Activated naive CD8-positive, alpha-beta T cell treated with anti-CD3 and anti-CD28 coated beads for 36 hours (primary cell): ENCODE measurements around the gene IGHMBP2. TPM values are rescaled to one million over a fixed set of nuclear protein-coding genes. Genes with fewer than 3 reads are reported as not detected.
"Not testable (repeated sequence)": the region's sequence is repeated elsewhere in the genome, so short reads cannot be mapped to it uniquely, and the experiment has no call there.

ENCODE experiments used
- DNase-seq: peaks from one replicate; pipeline ENCODE4 v3.0.0; 2021
- H3K27ac Mint-ChIP-seq: one replicate; pipeline ENCODE4 v1.8.0; 2022; ENCODE audit warnings: mild to moderate bottlenecking, moderate library complexity, mixed read lengths
- H3K27me3 Mint-ChIP-seq: one replicate; pipeline ENCODE4 v1.8.0; 2022; ENCODE audit warnings: mild to moderate bottlenecking, mixed read lengths
- H3K36me3 Mint-ChIP-seq: one replicate; pipeline ENCODE4 v1.8.0; 2021; ENCODE audit warnings: mild to moderate bottlenecking, mixed read lengths
- H3K4me1 Mint-ChIP-seq: one replicate; pipeline ENCODE4 v1.8.0; 2021; ENCODE audit warnings: mixed read lengths
- H3K4me3 Mint-ChIP-seq: one replicate; pipeline ENCODE4 v1.8.0; 2022; ENCODE audit warnings: mild to moderate bottlenecking, moderate library complexity, mixed read lengths
- H3K9me3 Mint-ChIP-seq: one replicate; pipeline ENCODE4 v1.8.0; 2022; ENCODE audit warnings: mixed read lengths
- total RNA-seq, 2 experiments: library from RNA; stranded (reverse); gene quantifications; one replicate each; pipeline ENCODE4 v1.2.3, GENCODE V29; 2021

Gene IGHMBP2
- total RNA-seq, 2 experiments from 2014 or later, result 25.5 to 27.0 TPM

DNA sequence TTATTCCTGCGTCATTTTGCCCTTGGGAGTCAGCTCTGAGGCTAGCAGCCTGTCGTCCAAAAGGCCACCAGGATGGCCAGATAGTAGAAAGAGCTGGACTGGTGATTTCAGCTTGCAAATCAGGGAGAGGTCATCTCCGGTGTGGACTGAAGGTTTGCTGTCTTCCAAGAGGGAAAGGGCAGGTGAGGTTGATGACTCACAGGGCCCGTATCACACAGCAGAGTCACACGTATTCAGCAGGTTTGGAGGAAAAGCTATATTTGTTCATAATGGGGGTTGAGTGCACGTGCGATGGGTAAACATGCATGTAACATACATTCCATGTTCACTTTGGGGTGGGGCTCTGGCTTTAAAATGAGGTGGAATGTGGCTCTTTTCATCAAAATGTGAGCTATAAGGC lies 25.7 kb upstream of the IGHMBP2 start:
- no peak for DNase-seq
- peaks cover 4% of the 10 kb centered on the region for H3K36me3 Mint-ChIP-seq
- H3K27me3 Mint-ChIP-seq, result no peaks in the 10 kb centered on the region
- H3K9me3 Mint-ChIP-seq, result no peaks in the 10 kb centered on the region
- H3K4me1 Mint-ChIP-seq, result peaks cover 2% of the 10 kb centered on the region
- no peak overlapping the region for H3K27ac Mint-ChIP-seq
- H3K4me3 Mint-ChIP-seq, result no peak overlapping the region

DNA sequence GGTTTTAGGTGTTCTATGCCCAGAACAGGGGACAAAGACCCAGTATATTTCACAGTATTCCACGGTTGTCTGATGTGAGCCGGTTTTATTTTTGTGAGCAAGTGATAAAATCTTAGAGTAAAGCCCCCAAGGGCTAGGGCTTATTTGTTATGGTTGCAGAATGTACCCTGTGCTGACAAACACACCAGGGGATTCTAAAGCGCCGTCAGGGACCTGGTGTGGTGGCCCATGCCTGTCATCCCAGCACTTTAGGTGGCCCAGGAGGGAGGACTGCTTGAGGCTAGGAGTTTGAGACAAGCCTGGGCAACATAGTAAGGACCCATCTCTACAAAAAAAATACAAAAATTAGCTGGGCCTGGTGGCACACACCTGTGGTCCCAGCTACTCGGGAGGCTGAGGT lies 22.8 kb upstream of the IGHMBP2 start:
- H3K27ac Mint-ChIP-seq, result no peak overlapping the region
- no peaks in the 10 kb centered on the region for H3K9me3 Mint-ChIP-seq
- no peaks in the 10 kb centered on the region for H3K4me1 Mint-ChIP-seq
- peaks cover 4% of the 10 kb centered on the region for H3K36me3 Mint-ChIP-seq
- H3K27me3 Mint-ChIP-seq, result no peaks in the 10 kb centered on the region
- DNase-seq, result no peak
- H3K4me3 Mint-ChIP-seq, result no peak overlapping the region

DNA sequence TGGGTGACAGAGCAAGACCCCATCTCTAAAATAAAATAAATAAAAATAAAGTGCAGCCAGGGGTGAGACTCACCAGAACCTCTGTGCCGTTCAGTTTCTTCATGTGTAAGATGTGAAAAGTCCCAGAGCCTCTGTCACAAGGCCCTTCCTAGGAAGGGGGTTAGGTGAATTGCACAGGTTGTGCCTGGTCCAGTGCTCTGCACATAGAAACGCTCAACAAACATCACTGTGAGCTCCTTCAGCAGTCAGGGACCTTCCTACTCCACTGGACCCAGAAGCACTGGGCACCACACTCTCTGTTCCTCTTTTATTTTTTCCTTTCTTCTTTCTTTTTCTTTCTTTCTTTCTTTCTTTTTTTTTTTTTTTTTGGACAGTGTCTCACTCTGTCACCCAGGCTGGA lies 22.4 kb upstream of the IGHMBP2 start:
- H3K36me3 Mint-ChIP-seq, result peaks cover 4% of the 10 kb centered on the region
- DNase-seq, result no peak
- H3K27ac Mint-ChIP-seq, result no peak overlapping the region
- H3K4me1 Mint-ChIP-seq, result no peaks in the 10 kb centered on the region
- H3K27me3 Mint-ChIP-seq, result no peaks in the 10 kb centered on the region
- H3K9me3 Mint-ChIP-seq, result no peaks in the 10 kb centered on the region
- H3K4me3 Mint-ChIP-seq, result no peak overlapping the region

DNA sequence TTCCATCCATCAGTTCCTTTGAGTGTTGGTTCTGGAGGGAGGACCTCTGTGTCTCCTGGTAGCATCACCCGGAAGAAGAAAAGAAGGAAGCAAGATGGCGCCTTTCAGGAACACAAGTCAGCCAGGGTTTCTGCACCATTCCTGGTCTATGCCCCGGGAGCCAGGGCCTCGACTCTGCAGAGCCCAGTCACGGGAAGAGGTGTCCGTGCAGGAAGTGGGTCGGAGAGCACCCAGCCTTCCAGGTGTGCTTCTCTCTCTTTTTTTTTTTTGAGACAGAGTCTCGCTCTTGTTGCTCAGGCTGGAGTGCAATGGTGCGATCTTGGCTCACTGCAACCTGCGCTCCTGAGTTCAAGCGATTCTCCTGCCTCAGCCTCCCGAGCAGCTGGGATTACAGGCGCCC lies 21.3 kb upstream of the IGHMBP2 start:
- no peaks in the 10 kb centered on the region for H3K4me1 Mint-ChIP-seq
- no peak for DNase-seq
- no peaks in the 10 kb centered on the region for H3K27me3 Mint-ChIP-seq
- H3K27ac Mint-ChIP-seq, result no peak overlapping the region
- H3K36me3 Mint-ChIP-seq, result peaks cover 6% of the 10 kb centered on the region
- H3K4me3 Mint-ChIP-seq, result no peak overlapping the region
- H3K9me3 Mint-ChIP-seq, result no peaks in the 10 kb centered on the region

DNA sequence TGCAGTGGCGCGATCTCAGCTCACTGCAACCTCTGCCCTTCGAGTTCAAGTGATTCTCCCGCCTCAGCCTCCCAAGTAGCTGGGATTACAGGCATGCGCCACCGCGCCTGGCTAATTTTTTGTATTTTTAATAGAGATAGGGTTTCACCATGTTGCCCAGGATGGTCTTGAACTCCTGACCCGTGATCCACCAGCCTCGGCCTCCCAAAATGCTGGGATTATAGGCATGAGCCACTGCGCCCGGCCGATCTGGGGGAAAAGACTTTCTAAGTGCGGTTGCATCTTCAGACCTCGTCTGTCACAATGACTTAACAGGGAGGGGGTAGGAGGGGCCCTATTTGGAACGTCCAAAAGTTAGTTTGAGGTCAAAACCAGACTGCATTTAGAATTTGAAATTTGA lies 18.9 kb upstream of the IGHMBP2 start:
- H3K4me3 Mint-ChIP-seq, H3K27me3 Mint-ChIP-seq, H3K36me3 Mint-ChIP-seq, DNase-seq, H3K27ac Mint-ChIP-seq, H3K4me1 Mint-ChIP-seq, H3K9me3 Mint-ChIP-seq: not testable (repeated sequence)

DNA sequence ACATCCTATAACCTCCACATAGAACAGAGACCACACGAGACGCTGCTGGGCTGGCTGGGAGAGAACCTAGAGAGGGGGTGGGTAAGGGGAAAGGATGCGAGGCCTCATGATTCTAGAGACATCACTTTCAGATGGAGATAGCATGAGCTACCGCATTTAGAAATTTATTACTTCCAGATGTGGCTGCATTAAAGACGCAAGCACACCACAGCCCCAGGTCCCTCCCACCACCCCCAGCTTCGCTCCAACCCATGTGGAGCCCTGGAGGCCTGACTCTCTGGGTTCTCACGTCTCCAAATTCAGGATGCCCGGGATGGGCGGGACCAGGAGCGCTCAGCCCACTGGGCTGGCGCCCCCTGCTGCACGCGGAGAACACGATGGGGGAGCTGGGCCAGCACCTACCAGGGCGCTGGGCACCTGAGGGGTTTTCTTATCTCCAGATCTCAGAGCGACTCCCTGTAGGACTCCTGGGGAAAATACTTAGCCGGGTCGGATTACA lies 13.7 kb upstream of the IGHMBP2 start:
- no peak for DNase-seq

DNA sequence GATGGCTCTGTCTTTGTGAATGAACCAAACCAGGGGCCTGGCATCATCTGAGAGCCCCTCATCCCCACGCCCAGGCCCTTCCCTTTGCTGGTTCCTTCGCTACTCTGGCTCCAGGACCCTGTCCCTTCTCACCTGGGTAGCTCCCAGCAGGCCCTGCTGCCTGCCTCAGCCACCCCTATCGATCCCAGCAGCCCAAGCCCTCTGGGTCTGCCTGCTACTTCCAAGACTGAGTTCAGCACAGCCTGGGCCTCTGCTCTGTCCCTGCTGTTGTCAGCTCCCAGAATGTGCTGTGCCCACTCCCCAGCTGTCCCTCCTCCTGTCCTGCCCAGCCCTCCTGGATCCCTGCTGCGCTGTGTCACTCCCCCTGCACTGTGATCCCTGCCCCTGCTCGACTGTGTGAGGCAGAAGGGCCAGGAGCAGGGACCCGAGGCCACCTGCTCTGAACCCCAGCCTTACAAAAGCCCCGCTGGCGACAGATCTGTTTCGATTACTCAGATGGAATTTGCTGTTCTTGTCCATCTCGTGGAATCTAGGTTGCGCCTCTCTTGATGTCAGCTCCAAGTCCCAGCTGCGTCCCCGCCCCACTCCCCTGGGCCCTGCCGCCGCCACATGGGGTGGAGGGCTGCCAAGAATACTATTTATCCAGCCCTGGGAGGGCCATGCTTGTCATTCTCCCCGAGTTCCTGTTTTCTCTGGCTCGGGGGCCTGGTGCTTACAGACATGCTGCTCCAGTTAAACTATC lies 13.0 kb upstream of the IGHMBP2 start:
- peaks cover 9% of the 10 kb centered on the region for H3K4me1 Mint-ChIP-seq
- DNase-seq, result no peak
- no peak overlapping the region for H3K4me3 Mint-ChIP-seq
- H3K36me3 Mint-ChIP-seq, result peaks cover 8% of the 10 kb centered on the region
- no peaks in the 10 kb centered on the region for H3K27me3 Mint-ChIP-seq
- H3K9me3 Mint-ChIP-seq, result no peaks in the 10 kb centered on the region
- no peak overlapping the region for H3K27ac Mint-ChIP-seq

More for the DNA sequence above, 13.7 kb upstream of the IGHMBP2 start:
- no peak overlapping the region for H3K4me3 Mint-ChIP-seq
- H3K27ac Mint-ChIP-seq, result no peak overlapping the region
- H3K9me3 Mint-ChIP-seq, result no peaks in the 10 kb centered on the region
- H3K4me1 Mint-ChIP-seq, result peaks cover 9% of the 10 kb centered on the region
- peaks cover 8% of the 10 kb centered on the region for H3K36me3 Mint-ChIP-seq
- H3K27me3 Mint-ChIP-seq, result no peaks in the 10 kb centered on the region

DNA sequence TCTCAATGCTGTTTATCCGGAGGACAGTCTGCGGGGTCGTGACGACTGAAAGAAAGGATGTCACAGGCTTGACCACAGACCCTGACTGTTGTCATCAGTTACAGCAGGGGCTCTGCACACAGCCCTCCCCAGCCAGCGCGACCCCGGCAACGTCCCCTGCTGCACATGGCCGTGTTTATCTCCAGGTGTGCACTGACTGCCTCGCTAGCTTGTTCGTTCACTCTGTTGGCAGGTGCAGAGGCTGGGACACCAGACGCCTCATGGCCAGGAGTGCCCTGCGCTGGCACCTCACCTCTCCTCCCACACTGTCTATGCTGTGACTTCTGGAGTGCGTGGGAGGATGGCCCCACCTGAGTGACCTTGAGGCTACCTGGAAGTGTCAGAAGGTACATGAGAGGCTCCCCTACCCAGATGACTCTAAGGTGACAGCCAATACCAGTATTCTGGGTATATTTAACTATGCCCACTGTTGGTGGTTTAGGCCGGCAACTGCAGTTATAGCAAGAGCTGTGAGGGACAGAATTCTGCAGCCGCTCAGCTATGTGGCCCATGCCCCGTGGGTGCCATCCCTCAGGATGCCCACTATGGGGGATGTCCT lies 12.2 kb upstream of the IGHMBP2 start:
- Mint-ChIP-seq H3K4me1 (peaks cover 9% of the 10 kb centered on the region), H3K27me3 (no peaks in the 10 kb centered on the region), H3K36me3 (peaks cover 8% of the 10 kb centered on the region), H3K4me3 (no peak overlapping the region), H3K27ac (no peak overlapping the region), H3K9me3 (no peaks in the 10 kb centered on the region)
- no peak for DNase-seq

DNA sequence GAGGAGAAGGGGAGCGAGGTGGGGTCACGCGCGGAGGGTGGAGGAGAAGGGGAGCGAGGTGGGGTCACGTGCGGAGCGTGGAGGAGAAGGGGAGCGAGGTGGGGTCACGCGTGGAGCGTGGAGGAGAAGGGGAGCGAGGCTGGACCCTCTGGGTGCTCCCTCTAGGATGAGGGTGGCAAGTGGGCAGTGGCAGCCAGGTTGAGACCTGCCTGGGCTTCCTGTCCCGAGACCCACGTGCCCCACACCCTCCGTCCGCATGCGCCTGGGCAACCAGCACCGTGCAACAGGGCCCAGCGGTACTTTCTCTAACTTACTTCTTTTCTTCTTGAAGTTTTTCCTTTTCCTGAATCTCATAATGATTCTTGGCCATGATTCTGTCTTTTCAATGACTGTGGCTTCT lies 11.1 kb upstream of the IGHMBP2 start:
- no peak for DNase-seq
- Mint-ChIP-seq H3K27ac (peak overlapping the region; percentile 8), H3K36me3 (peaks cover 6% of the 10 kb centered on the region), H3K4me3 (no peak overlapping the region), H3K27me3 (no peaks in the 10 kb centered on the region), H3K9me3 (no peaks in the 10 kb centered on the region), H3K4me1 (peaks cover 9% of the 10 kb centered on the region)

DNA sequence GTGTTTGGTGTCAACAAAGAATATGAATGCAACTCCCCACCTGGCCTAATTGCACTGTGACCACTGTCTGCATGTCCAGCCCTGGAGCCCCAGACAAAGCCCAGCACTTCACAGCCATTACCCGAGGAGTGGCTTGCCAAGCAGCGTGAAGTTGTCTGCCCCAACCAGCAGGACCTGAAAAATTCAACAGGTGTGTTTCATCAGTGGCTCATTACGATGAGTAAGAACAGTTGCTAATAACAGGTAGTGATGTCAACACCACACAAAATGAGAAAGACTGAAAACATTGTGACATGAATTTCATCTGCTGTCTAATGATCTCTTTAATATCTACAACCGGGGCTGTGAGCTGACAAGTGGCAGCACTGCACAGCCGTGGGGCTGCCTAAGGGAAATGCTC lies 10.4 kb upstream of the IGHMBP2 start:
- Mint-ChIP-seq H3K27ac (peak overlapping the region; percentile 8), H3K4me3 (no peak overlapping the region), H3K4me1 (peaks cover 9% of the 10 kb centered on the region), H3K36me3 (peaks cover 6% of the 10 kb centered on the region), H3K27me3 (no peaks in the 10 kb centered on the region), H3K9me3 (no peaks in the 10 kb centered on the region)
- DNase-seq, result no peak

DNA sequence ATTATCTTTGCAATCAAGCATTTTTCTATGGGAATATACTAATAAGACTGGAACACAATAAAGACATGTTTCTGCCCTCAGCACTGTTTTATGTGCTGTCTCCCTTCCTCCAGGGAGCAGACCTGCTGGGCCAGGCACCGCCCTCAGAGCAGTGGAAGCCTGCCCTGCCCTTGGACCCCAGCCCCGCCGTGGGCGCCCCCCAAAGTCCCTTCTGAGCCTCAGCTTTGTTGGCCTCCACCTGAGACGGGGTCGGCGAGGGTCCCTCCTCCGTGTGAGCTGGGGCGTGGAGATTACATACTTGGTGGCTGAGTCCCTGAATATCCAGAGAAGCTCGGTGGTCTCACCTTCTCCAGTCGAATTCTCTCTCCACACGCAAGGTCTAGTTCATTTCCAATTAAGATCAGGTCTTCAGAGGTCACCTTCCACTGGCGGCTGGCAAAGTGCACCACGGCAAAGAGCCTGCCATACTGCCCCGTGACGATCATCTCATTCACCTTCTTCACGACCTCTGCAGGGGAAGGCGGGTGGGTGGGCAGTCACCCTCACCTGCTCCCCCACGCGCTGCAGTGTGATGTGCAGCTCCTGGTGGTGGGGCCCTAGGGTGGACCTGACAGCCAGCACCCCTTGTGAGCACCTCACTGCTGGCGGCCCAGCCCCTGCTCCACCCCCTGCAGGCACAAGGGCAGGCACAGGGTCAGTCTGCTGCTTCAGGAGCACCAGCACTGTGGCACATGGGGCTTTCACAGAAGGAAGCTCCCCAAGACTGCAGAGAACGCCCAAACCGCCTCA lies 7.3 kb upstream of the IGHMBP2 start:
- DNase-seq, result no peak
- H3K27ac Mint-ChIP-seq, result no peak overlapping the region
- no peaks in the 10 kb centered on the region for H3K9me3 Mint-ChIP-seq
- H3K27me3 Mint-ChIP-seq, result no peaks in the 10 kb centered on the region
- peaks cover 15% of the 10 kb centered on the region for H3K4me1 Mint-ChIP-seq
- H3K36me3 Mint-ChIP-seq, result peaks cover 8% of the 10 kb centered on the region
- H3K4me3 Mint-ChIP-seq, result no peak overlapping the region

DNA sequence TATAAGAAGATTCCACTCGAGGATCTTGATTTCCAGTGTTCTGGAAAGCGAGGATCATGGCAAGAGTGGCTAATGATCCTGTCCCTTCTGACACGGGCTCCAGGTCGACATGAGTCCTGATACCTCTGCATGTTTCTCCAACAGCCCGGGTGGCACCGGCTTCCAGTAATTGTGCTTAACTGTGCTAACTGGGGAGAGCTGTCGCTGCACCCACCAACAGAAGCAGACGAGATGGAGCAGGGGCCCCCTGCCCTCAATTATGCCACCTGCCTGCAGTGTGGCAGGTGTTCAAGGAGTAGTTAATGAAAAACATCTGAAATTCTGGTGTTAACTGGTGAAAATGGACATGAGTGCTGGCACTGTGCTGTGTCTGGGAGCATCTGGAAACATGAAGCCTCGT lies 6.2 kb upstream of the IGHMBP2 start:
- peaks cover 24% of the 10 kb centered on the region for H3K4me1 Mint-ChIP-seq
- no peak overlapping the region for H3K27ac Mint-ChIP-seq
- H3K4me3 Mint-ChIP-seq, result no peak overlapping the region
- no peak for DNase-seq
- H3K27me3 Mint-ChIP-seq, result no peaks in the 10 kb centered on the region
- H3K36me3 Mint-ChIP-seq, result peaks cover 8% of the 10 kb centered on the region
- H3K9me3 Mint-ChIP-seq, result no peaks in the 10 kb centered on the region

DNA sequence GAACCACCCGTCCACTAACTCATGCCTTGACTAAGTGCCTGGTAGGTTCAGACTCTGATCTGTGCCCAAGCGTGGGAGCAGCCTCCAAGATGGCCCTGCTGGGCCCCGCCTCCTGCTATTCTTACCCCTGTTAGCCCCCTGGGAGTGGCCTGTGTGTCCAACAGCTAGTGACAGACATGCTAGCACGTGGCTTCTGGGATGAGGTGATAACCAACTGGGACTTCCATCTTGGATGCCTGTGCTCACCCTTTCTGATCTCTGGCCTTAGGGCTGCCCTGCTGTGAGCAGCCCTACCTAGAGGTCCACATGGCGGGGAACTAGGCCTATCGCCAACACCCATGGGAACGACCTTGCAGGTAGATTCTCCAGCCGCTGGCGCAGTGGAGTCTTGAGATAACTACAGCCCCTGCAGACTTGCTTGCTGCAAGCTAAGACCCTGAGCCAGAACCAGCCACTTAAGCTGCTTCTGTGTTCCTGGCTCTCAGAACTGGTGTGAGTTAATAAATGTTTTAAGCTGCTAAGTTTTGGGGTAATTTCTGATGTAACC lies 2.8 kb upstream of the IGHMBP2 start:
- no peak overlapping the region for H3K27ac Mint-ChIP-seq
- no peaks in the 10 kb centered on the region for H3K27me3 Mint-ChIP-seq
- no peak overlapping the region for H3K4me3 Mint-ChIP-seq

DNA sequence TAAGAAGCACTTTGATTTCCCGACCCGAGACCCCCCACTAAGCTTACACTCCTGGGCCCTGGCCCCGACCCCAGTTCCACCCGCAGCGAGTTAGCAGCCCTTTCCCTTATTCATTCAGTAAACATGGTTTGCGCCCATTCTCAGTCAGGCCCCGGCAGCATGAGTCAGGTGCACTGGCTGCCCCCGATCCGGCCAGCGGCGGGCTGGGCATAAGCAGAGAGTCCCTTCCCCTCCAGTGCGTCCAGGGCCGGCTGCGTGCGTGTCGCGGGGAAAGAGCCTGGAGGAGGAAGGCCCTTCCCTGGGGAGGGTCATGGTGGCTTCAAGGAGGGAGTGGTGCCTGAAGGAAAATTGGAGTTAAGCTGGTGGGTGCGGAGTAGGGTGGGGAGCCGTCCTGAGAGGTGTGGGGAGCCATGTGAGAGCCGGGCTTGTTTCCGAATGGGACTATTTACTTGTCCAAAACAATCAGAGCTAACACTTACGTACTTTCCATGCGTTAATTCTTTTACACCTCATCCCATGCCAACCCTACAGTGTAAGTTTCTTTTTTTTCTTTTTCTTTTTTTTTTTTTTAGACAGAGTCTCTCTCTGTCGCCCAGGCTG lies 657 bp downstream of the IGHMBP2 start:
- Mint-ChIP-seq H3K27ac (peak overlapping the region; percentile 93), H3K36me3 (peaks cover 25% of the 10 kb centered on the region), H3K9me3 (no peaks in the 10 kb centered on the region), H3K27me3 (no peaks in the 10 kb centered on the region), H3K4me1 (peaks cover 34% of the 10 kb centered on the region), H3K4me3 (peak overlapping the region; percentile 99)
- peak; percentile 24 for DNase-seq

More for the DNA sequence above, 2.8 kb upstream of the IGHMBP2 start:
- H3K36me3 Mint-ChIP-seq, result peaks cover 16% of the 10 kb centered on the region
- H3K9me3 Mint-ChIP-seq, result no peaks in the 10 kb centered on the region
- peaks cover 34% of the 10 kb centered on the region for H3K4me1 Mint-ChIP-seq
- no peak for DNase-seq
